Inferior parietal cortex (tissue), 1 donor: ENCODE data around the gene GPC6.
A peak's percentile ranks its signal among the peaks of the same experiment; 100 is the strongest.

Source experiments
- DNase-seq: peaks from one replicate; pipeline ENCODE4 v3.0.0-alpha.2; 2016; ENCODE audit errors: extremely low spot score

GPC6 gene

GRCh38 chr13:93230261-93230855 lies 3.8 kb downstream of the GPC6 start:
- no peak for DNase-seq

GRCh38 chr13:93231867-93232266 lies 5.3 kb downstream of the GPC6 start:
- DNase-seq = no peak

- no peak for DNase-seq
Measured at GRCh38 chr13:93233997-93234416, 7.4 kb downstream of the GPC6 start.

- no peak for DNase-seq
Measured at GRCh38 chr13:93234459-93234858, 7.9 kb downstream of the GPC6 start.

GRCh38 chr13:93235258-93236015 lies 8.8 kb downstream of the GPC6 start:
- no peak for DNase-seq

- no peak for DNase-seq
Measured at GRCh38 chr13:93238711-93239110, 12.1 kb downstream of the GPC6 start.

- no peak for DNase-seq
Measured at GRCh38 chr13:93243375-93244063, 16.9 kb downstream of the GPC6 start.

GRCh38 chr13:93244141-93244917 lies 17.7 kb downstream of the GPC6 start:
- peak; percentile 41 for DNase-seq

GRCh38 chr13:93244918-93245280 lies 18.3 kb downstream of the GPC6 start:
- no peak for DNase-seq

GRCh38 chr13:93246069-93246468 lies 19.5 kb downstream of the GPC6 start:
- DNase-seq = no peak

GRCh38 chr13:93248627-93249047 lies 22.0 kb downstream of the GPC6 start:
- no peak for DNase-seq

- DNase-seq = no peak
Measured at GRCh38 chr13:93249364-93250306, 23.0 kb downstream of the GPC6 start.

GRCh38 chr13:93254775-93255174 lies 28.2 kb downstream of the GPC6 start:
- peak; percentile 51 for DNase-seq

- DNase-seq = no peak
Measured at GRCh38 chr13:93256998-93257397, 30.4 kb downstream of the GPC6 start.

- no peak for DNase-seq
Measured at GRCh38 chr13:93259527-93260080, 33.0 kb downstream of the GPC6 start.

GRCh38 chr13:93260591-93260990 lies 34.0 kb downstream of the GPC6 start:
- DNase-seq = no peak

GRCh38 chr13:93262729-93263345 lies 36.2 kb downstream of the GPC6 start:
- no peak for DNase-seq

- no peak for DNase-seq
Measured at GRCh38 chr13:93264876-93265275, 38.3 kb downstream of the GPC6 start.

- DNase-seq = no peak
Measured at GRCh38 chr13:93265800-93266199, 39.2 kb downstream of the GPC6 start.

- no peak for DNase-seq
Measured at GRCh38 chr13:93266681-93267080, 40.1 kb downstream of the GPC6 start.
